GM18517 (cell line): ENCODE measurements around the gene OVCA2.

Experiments
- ATAC-seq: cut with Tn5 transposase; IDR thresholded peaks from one replicate; pipeline ENCODE4 v1.9.1; 2021; ENCODE audit warnings: mild to moderate bottlenecking, moderate library complexity; ENCODE audit not compliant: unreplicated experiment

Gene OVCA2

GRCh38 chr17:2063261-2064146 lies 21.7 kb downstream of the OVCA2 start:
- no peak for ATAC-seq

- no peak for ATAC-seq
These were observed 22.3 kb downstream of the OVCA2 start for GRCh38 chr17:2064147-2064489.

- ATAC-seq: no peak
These were observed 22.7 kb downstream of the OVCA2 start for GRCh38 chr17:2064520-2064971.

- no peak for ATAC-seq
These were observed 23.4 kb downstream of the OVCA2 start for GRCh38 chr17:2064980-2065785.

GRCh38 chr17:2065949-2066400 lies 24.2 kb downstream of the OVCA2 start:
- ATAC-seq: no peak

GRCh38 chr17:2067048-2067561 lies 25.3 kb downstream of the OVCA2 start:
- ATAC-seq: no peak

- ATAC-seq: no peak
These were observed 25.8 kb downstream of the OVCA2 start for GRCh38 chr17:2067608-2068024.

- ATAC-seq: no peak
These were observed 26.3 kb downstream of the OVCA2 start for GRCh38 chr17:2068031-2068518.

- no peak for ATAC-seq
These were observed 26.8 kb downstream of the OVCA2 start for GRCh38 chr17:2068519-2069051.

GRCh38 chr17:2070241-2071023 lies 28.6 kb downstream of the OVCA2 start:
- peak; percentile 87 for ATAC-seq

- no peak for ATAC-seq
These were observed 29.2 kb downstream of the OVCA2 start for GRCh38 chr17:2071024-2071385.

GRCh38 chr17:2071455-2072281 lies 29.8 kb downstream of the OVCA2 start:
- ATAC-seq: no peak

GRCh38 chr17:2074919-2075318 lies 33.1 kb downstream of the OVCA2 start:
- no peak for ATAC-seq

- ATAC-seq: no peak
These were observed 33.7 kb downstream of the OVCA2 start for GRCh38 chr17:2075336-2076086.

GRCh38 chr17:2076087-2076984 lies 34.5 kb downstream of the OVCA2 start:
- ATAC-seq: no peak

- no peak for ATAC-seq
These were observed 35.2 kb downstream of the OVCA2 start for GRCh38 chr17:2077040-2077439.

GRCh38 chr17:2081564-2081963 lies 39.7 kb downstream of the OVCA2 start:
- ATAC-seq: no peak
